ENCODE results near the gene CHKA.

The CHKA gene

DNA sequence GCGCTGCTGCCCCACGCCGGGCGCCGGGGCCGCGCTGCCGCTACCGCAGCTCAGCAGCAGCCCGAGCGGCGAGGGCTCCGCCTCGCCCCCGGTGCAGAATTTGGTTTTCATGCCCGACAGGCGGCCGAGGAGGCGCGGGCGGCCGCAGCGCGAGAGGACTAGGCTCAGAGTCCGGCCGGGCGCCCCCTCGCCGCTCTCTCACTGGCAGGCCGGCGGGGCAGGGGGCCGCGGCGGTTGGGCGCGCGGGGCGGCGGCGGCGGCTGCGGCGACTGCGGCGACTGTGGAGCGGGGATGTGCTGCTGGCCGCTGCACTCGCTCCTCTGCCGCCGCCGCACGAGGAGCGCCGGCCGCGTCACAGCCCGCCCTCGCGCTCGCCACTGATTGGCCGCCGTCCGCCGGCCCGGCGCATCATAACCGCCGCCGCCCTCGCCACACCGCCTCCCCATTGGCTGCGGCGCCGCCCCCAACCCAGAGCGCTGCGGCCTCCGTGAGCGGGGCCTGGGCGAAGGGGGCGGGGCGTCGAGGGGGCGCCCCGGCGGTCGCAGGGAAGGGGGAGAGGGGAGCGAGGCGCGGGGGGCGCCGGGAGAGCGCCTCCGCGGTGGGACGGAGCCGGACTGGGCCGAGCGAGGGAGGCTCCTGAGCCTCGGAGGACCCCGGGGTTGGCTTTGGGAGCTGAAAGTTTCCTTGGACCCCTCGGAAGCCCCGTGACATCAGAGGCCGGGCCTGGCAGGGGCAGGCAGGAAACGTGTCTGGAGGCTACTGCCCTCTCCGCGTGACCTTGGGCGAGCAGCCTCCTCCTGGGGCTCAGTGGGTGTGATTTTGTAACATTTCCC is at the start of gene CHKA:
Gene CHKA (minus strand): TSS at position 322 of the 833 bp plus-strand sequence. CDS start 211 bp downstream, at position 111.
- Mint-ChIP-seq H3K36me3 (no peaks in the 10 kb centered on the region), H3K4me3 (peak within 1 kb of the TSS; percentile 78), H3K27ac (peak within 1 kb of the TSS; percentile 85), H3K4me1 (peaks cover 21% of the 10 kb centered on the region), H3K9me3 (no peaks in the 10 kb centered on the region), H3K27me3 (peaks cover 26% of the 10 kb centered on the region)
- DNase-seq = peak; percentile 88
- CTCF ChIA-PET = no interaction called here

DNA sequence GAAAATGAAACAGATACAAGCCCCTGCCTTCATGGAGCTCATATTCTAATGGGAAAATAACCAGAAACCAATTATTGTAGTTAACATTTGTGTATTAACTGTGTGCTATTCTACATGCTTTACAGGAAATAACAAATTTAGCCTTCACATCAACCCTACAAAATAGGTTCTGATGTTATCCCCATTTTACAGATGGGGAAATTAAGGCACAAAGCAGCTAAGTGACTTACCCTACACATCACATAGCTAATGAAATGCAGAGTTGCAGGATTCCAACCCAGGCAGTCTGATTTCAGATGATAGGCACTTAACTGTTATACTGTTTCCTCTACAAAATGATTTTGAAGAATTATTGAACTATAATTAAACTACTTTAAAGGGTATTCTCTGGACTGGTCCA is 48.3 kb upstream of the CHKA start:
- Mint-ChIP-seq H3K4me3 (no peak overlapping the region), H3K27ac (no peak overlapping the region), H3K4me1 (no peaks in the 10 kb centered on the region), H3K27me3 (no peaks in the 10 kb centered on the region), H3K9me3 (no peaks in the 10 kb centered on the region), H3K36me3 (peaks cover 34% of the 10 kb centered on the region)
- no peak for DNase-seq
- CTCF ChIA-PET = no interaction called here

DNA sequence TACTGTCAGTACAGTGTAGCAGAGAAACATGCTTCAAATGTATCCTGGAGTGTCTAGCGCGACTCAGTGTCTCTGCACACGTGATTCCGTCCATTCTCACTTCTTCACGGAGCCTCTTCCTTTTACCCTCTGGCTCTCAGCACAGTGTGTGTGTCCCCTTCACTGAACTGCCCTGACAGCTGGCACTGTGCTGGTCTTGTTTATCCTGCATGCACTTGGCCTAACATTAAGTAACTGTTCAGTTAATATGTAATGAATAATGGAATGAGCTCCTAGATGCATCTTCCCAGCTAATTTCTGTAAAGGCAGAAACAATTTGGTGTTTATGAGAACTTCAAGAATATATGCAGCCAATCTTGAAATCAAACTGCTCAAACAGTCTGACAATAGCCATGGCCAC is 47.5 kb upstream of the CHKA start:
- Mint-ChIP-seq H3K27ac (no peak overlapping the region), H3K9me3 (no peaks in the 10 kb centered on the region), H3K27me3 (no peaks in the 10 kb centered on the region), H3K36me3 (peaks cover 28% of the 10 kb centered on the region), H3K4me1 (no peaks in the 10 kb centered on the region), H3K4me3 (no peak overlapping the region)
- DNase-seq = no peak
- CTCF ChIA-PET = interaction anchor here (0.7 kb wide), 1 partner anchor 12 kb away, joined by 3 read pairs; no protein-coding TSS in a partner anchor

DNA sequence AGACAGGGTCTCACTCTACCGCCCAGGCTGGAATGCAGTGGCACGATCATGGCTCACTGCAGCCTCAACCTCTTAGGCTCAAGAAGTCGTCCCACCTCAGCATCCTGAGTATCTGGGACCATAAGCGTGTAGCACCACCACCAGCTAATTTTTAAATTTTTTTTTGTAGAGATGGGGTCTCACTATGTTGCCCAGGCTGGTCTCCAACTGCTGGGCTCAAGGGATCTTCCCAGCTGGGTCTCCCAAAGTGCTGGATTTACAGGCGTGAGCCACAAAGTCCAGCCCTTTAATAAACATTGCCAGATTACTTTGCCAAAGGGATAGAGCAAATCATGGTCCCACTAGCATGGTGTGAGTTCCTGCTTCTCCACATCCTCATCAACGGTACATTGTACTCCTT is 46.3 kb upstream of the CHKA start:
- no peaks in the 10 kb centered on the region for H3K27me3 Mint-ChIP-seq
- DNase-seq = no peak
- no peak overlapping the region for H3K4me3 Mint-ChIP-seq
- H3K9me3 Mint-ChIP-seq = no peaks in the 10 kb centered on the region
- H3K4me1 Mint-ChIP-seq = no peaks in the 10 kb centered on the region
- no peak overlapping the region for H3K27ac Mint-ChIP-seq
- CTCF ChIA-PET = no interaction called here
- peaks cover 24% of the 10 kb centered on the region for H3K36me3 Mint-ChIP-seq

DNA sequence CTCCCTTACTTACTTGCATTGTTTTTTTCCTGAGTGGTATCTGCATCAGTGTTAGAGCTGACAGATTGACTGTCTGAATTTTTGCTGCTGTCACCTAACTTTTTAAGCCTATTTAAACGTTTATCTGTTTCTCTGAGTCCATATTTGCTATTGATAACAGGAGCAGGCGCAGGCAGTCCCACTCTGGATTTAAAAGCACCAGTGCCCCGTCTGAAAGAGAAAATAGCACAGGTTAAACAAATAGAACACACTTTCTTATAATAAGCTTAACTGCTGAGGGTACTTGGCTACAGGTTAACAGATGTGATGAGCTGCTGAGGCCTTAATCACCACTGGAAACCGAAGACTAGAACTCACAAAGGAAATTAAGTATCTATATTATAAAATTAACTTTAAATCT is 45.8 kb upstream of the CHKA start:
- CTCF ChIA-PET = no interaction called here
- DNase-seq = no peak
- Mint-ChIP-seq H3K4me3 (no peak overlapping the region), H3K4me1 (no peaks in the 10 kb centered on the region), H3K27ac (no peak overlapping the region), H3K9me3 (no peaks in the 10 kb centered on the region), H3K36me3 (peaks cover 28% of the 10 kb centered on the region), H3K27me3 (no peaks in the 10 kb centered on the region)

DNA sequence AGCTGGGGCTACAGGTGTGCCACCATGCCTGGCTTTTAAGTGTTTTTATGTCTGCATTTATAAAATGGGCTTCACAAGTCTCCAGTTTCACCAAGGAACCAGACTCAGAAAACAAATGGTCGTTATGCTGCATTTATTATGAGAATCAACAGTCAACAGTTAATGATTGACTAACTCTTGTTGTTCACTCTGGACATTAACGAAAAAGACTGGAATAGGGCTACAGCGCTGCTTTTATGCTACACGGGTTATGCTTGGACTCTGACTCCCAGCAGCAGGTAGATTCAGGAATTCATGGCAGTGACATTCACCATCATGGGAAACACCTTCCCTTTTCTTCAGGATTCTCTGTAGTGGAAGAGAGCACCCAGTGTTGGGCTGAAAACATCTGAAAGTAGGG is 44.4 kb upstream of the CHKA start:
- CTCF ChIA-PET = no interaction called here
- H3K4me3 Mint-ChIP-seq = no peak overlapping the region
- H3K9me3 Mint-ChIP-seq = no peaks in the 10 kb centered on the region
- no peaks in the 10 kb centered on the region for H3K27me3 Mint-ChIP-seq
- H3K4me1 Mint-ChIP-seq = no peaks in the 10 kb centered on the region
- H3K36me3 Mint-ChIP-seq = peaks cover 31% of the 10 kb centered on the region
- H3K27ac Mint-ChIP-seq = no peak overlapping the region
- no peak for DNase-seq

DNA sequence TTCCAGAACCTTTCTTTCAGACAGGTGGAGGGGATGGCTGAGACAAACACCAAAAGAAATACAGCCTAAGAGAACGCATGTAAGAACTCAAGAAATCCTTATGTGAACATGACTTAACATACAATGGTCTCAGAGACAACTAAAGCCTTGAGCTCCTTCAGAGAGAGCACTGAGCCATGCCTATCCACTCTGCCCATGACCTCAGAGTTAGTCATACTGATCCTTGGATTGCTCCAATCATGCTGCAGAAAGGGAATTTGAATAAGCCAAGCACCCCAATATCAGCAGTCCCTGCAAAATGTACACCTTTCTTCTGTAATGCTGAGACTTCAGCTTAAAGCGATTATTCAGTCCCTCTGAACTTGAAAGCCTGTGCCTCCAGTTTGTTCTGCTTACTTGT is 43.2 kb upstream of the CHKA start:
- no peaks in the 10 kb centered on the region for H3K4me1 Mint-ChIP-seq
- H3K27me3 Mint-ChIP-seq = no peaks in the 10 kb centered on the region
- peaks cover 27% of the 10 kb centered on the region for H3K36me3 Mint-ChIP-seq
- H3K27ac Mint-ChIP-seq = no peak overlapping the region
- no peaks in the 10 kb centered on the region for H3K9me3 Mint-ChIP-seq
- no peak for DNase-seq
- H3K4me3 Mint-ChIP-seq = no peak overlapping the region
- CTCF ChIA-PET = interaction anchor here (1.2 kb wide), 1 partner anchor 13 kb away, joined by 3 read pairs; no protein-coding TSS in a partner anchor

DNA sequence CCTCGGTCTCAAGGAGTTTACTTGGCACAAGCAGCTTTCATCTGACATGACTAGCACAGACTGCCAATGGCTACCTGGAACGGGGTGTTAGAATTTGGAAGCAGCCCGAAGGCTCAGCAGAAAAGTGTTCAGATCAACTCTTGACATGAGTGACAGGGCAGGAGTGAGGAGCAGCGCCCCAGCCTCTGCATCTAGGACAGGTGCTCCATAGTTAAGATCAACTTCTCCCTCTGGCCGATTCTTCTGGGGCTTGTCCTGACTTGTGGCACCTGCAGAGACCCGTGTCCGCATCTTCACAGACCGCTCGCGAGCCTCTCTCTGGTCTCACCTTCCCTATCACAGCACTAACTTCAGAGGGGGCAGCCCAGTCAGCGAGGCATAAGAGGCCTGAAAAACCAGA is 42.5 kb upstream of the CHKA start:
- H3K4me3 Mint-ChIP-seq = no peak overlapping the region
- CTCF ChIA-PET = interaction anchor here (1.2 kb wide), 1 partner anchor 14 kb away, joined by 3 read pairs; no protein-coding TSS in a partner anchor
- no peaks in the 10 kb centered on the region for H3K9me3 Mint-ChIP-seq
- no peaks in the 10 kb centered on the region for H3K27me3 Mint-ChIP-seq
- H3K4me1 Mint-ChIP-seq = no peaks in the 10 kb centered on the region
- no peak overlapping the region for H3K27ac Mint-ChIP-seq
- H3K36me3 Mint-ChIP-seq = peaks cover 27% of the 10 kb centered on the region
- no peak for DNase-seq

DNA sequence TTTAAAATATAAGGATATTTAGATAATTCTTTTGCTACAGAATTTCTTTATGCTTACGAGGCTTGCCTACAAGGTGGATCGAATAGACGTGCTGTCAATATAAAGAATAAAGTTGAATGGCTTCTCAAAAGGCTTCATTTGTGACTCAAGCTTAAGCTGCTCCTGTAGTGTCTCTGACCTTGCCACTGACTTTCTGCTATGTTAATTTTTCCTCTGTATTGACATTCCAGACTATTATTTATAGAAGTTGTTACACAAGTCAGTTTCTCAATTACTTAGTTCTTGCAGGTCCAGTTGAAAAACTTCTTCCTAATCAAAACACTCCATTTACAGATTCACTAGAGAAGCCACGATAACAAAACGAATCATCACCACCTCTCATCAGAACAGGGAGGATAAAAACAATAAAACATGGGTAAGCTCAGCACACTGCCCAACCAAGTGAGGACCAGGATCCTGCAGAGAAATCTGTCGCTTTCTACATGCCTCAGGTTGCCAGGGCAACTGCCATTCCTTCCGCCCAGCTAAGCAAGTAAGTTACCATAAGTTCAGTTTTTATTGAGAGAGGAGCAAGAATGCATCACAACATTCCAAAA is 39.0 kb upstream of the CHKA start:
- H3K9me3 Mint-ChIP-seq = no peaks in the 10 kb centered on the region
- CTCF ChIA-PET = no interaction called here
- H3K27me3 Mint-ChIP-seq = no peaks in the 10 kb centered on the region
- no peaks in the 10 kb centered on the region for H3K4me1 Mint-ChIP-seq
- H3K36me3 Mint-ChIP-seq = peaks cover 19% of the 10 kb centered on the region
- no peak overlapping the region for H3K4me3 Mint-ChIP-seq
- no peak for DNase-seq
- no peak overlapping the region for H3K27ac Mint-ChIP-seq

DNA sequence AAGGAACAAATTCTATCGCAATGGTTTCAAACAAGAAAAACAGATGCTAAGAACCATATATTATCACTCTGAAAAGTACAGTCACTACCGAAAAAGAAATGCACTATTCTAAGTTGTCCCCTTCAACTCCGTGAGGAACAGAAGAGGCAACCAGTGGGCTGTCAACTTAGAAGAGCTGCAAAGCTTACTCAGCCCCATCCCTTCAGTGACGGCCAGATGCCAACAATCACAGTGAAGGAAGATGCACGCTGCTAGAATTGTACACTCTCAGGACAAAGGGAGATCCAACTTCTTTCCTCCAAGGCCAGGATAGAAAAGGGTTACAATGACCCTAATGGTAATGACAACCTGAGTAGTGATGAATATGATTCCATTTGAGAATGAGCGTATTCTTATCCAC is 38.5 kb upstream of the CHKA start:
- Mint-ChIP-seq H3K27me3 (no peaks in the 10 kb centered on the region), H3K4me1 (no peaks in the 10 kb centered on the region), H3K36me3 (peaks cover 19% of the 10 kb centered on the region), H3K4me3 (no peak overlapping the region), H3K27ac (no peak overlapping the region), H3K9me3 (no peaks in the 10 kb centered on the region)
- CTCF ChIA-PET = no interaction called here
- no peak for DNase-seq

DNA sequence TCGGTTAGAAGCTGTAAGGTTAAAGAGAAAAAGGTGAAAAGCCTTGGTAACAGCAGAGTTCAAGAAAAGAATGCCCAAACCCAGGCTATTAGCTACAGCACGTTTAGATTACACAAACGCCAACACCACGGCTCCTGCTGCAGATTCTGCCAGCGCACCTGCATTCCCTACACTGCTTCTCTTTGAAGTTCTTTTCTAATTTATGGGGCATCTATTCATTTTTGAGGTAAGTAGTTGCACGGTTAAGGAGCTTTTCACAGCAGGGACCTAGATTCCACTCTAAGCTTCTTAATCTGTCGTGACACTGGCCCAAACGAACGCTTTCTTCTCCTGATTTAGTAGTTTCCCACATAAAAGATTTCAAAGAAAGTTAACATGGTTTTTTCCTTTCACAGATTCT is 38.0 kb upstream of the CHKA start:
- peaks cover 19% of the 10 kb centered on the region for H3K36me3 Mint-ChIP-seq
- CTCF ChIA-PET = no interaction called here
- H3K4me1 Mint-ChIP-seq = no peaks in the 10 kb centered on the region
- H3K27ac Mint-ChIP-seq = no peak overlapping the region
- H3K9me3 Mint-ChIP-seq = no peaks in the 10 kb centered on the region
- H3K27me3 Mint-ChIP-seq = no peaks in the 10 kb centered on the region
- no peak for DNase-seq
- no peak overlapping the region for H3K4me3 Mint-ChIP-seq

DNA sequence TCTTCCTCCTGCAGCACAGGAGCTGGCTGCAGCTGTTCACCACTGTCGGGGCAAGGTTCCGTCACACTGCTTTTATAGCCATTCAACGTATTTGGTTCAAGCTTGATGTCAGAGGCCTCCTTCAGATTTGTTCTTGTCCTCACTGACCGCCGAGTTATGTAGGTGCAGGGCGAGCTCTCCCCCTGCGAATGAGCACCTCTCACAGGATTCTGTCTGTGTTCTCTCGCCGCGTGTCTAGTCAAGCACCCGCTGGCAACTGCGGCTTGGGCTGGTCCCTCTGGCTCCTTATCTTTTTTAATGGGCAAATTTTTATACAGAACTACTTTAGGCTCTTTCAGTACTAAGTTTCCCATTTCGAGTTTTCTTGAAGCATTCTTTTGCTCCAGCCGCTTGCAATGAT is 37.4 kb upstream of the CHKA start:
- no peaks in the 10 kb centered on the region for H3K4me1 Mint-ChIP-seq
- no peaks in the 10 kb centered on the region for H3K9me3 Mint-ChIP-seq
- no peaks in the 10 kb centered on the region for H3K27me3 Mint-ChIP-seq
- peaks cover 19% of the 10 kb centered on the region for H3K36me3 Mint-ChIP-seq
- DNase-seq = no peak
- CTCF ChIA-PET = no interaction called here
- no peak overlapping the region for H3K4me3 Mint-ChIP-seq
- no peak overlapping the region for H3K27ac Mint-ChIP-seq

DNA sequence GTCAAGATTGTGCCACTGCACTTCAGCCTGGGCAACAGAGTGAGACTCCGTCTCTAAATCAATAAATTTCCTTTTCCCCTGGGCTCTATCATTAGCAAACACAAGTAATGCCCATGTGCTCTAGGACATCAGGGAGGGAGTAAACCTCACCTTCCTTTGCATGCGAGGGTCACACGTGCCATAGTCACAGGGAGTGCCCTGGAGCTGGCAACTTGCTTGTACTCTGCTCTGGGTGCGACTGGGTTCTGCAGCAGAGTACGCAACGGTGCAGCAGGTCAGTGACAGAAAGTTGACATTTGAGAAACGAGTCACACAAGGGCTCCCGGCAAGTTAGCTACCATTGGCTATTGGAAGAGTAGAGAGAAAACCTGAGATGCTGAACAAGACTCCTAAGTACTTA is 32.6 kb upstream of the CHKA start:
- H3K4me3 Mint-ChIP-seq = no peak overlapping the region
- H3K36me3 Mint-ChIP-seq = peaks cover 2% of the 10 kb centered on the region
- no peak overlapping the region for H3K27ac Mint-ChIP-seq
- H3K4me1 Mint-ChIP-seq = no peaks in the 10 kb centered on the region
- CTCF ChIA-PET = no interaction called here
- peaks cover 10% of the 10 kb centered on the region for H3K27me3 Mint-ChIP-seq
- H3K9me3 Mint-ChIP-seq = no peaks in the 10 kb centered on the region
- DNase-seq = no peak

DNA sequence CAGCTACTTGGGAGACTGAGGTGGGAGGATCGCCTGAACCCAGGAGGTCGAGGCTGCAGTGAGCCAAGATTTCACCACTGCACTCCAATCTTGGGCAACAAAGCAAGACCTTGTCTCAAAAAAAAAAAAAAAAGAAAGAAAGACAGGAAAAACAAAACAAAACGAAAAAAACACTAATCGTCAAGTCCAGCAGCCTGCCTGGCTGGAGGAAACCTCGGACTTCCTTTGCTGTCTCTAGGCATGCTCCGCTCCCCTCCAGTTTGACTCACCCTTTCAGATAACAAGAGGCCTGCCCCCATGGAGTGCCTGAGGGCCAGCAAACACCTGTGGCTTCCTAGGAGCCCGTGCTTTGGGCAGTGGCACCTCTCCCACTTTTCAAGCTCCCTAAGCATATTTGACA is 28.8 kb upstream of the CHKA start:
- Mint-ChIP-seq H3K4me3 (no peak overlapping the region), H3K27ac (no peak overlapping the region), H3K36me3 (no peaks in the 10 kb centered on the region), H3K4me1 (no peaks in the 10 kb centered on the region), H3K27me3 (peaks cover 30% of the 10 kb centered on the region), H3K9me3 (no peaks in the 10 kb centered on the region)
- CTCF ChIA-PET = no interaction called here
- DNase-seq = no peak

DNA sequence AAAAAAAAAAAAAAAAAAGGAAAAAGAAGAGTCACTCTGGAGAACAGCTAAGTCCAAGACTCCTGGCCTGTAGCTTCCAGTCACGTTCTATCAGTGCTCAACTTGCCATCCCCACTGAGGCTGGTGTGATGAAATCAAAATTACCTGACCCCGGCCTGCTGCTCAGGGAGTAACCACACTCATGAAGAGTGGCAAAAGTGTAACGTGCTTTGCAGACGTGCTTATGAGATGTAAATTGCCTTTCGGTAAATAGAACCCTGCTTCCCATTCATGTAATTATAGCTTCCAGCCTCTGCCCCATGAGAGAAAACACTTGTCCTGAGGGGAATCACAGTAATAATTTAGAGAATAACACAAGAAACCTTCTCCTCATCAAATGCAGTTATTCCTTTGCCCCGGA is 28.2 kb upstream of the CHKA start:
- CTCF ChIA-PET = interaction anchor here (0.6 kb wide), 1 partner anchor 18 kb away, joined by 3 read pairs; no protein-coding TSS in a partner anchor
- DNase-seq = no peak
- Mint-ChIP-seq H3K27me3 (peaks cover 34% of the 10 kb centered on the region), H3K27ac (no peak overlapping the region), H3K4me1 (no peaks in the 10 kb centered on the region), H3K36me3 (no peaks in the 10 kb centered on the region), H3K4me3 (no peak overlapping the region), H3K9me3 (no peaks in the 10 kb centered on the region)
